ENCODE data around the gene PARVB.

DNA sequence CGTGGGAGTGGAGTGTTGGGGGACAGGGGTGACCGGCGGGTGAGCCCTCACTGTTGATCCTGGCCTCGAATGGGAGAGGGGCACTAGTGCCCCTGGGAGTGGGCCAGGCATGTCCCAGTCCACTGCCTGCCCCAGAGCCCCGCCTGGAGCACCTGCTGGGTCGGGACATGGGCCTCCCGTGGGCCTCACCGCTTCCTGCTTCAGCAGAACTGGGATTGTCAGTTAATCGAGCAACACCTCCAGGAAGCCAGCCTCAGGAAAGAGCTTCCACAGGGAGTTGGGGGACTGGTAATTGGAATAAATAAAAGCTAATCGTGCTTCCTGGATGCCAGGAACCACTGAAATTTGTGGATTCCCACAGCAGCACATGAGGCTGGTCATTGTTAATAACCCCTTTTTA lies 43.8 kb downstream of the PARVB start:
- TF ChIP-seq, protein P1, sequence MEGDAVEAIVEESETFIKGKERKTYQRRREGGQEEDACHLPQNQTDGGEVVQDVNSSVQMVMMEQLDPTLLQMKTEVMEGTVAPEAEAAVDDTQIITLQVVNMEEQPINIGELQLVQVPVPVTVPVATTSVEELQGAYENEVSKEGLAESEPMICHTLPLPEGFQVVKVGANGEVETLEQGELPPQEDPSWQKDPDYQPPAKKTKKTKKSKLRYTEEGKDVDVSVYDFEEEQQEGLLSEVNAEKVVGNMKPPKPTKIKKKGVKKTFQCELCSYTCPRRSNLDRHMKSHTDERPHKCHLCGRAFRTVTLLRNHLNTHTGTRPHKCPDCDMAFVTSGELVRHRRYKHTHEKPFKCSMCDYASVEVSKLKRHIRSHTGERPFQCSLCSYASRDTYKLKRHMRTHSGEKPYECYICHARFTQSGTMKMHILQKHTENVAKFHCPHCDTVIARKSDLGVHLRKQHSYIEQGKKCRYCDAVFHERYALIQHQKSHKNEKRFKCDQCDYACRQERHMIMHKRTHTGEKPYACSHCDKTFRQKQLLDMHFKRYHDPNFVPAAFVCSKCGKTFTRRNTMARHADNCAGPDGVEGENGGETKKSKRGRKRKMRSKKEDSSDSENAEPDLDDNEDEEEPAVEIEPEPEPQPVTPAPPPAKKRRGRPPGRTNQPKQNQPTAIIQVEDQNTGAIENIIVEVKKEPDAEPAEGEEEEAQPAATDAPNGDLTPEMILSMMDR (IDR thresholded peaks at IDR 0.05 in 4 of 5, conservative IDR thresholded peaks at IDR 0.05 in 1 of 5), result no peak
- TF ChIP-seq POLR2A (IDR thresholded peaks at IDR 0.05), result no peak

Data from gastrocnemius medialis (tissue), 4 donors.